Measurements from ENCODE around the gene NRCAM. TPM values are rescaled to one million over a fixed set of nuclear protein-coding genes. Genes with fewer than 3 reads are reported as not detected.

NRCAM gene
- total RNA-seq, 1 donor from 2014 or later = 9.3 TPM

- TF ChIP-seq EZH2 (IDR thresholded peaks at IDR 0.05; ENCODE audit: insufficient read depth, low read length) (no peak), CTCF (IDR thresholded peaks at IDR 0.05; ENCODE audit: insufficient read depth, low read depth, low read length) (no peak)
- H4K20me1 ChIP-seq (ENCODE audit: insufficient read depth, low read length) = no peaks in the 10 kb centered on the region
- no peak overlapping the region for H2AFZ ChIP-seq (ENCODE audit: low read depth, low read length)
- no peak overlapping the region for H3K27ac Mint-ChIP-seq (ENCODE audit: unreplicated experiment)
- peaks cover 2% of the 10 kb centered on the region for H3K4me1 ChIP-seq (ENCODE audit: insufficient read depth, low read length)
- no peaks in the 10 kb centered on the region for H3K36me3 Mint-ChIP-seq (ENCODE audit: low read depth, unreplicated experiment)
- DNase-seq (ENCODE audit: low read depth) = no peak
- H3K27me3 Mint-ChIP-seq (ENCODE audit: low read depth, unreplicated experiment) = no peaks in the 10 kb centered on the region
- H3K79me2 ChIP-seq (ENCODE audit: insufficient read depth, low read length) = no peaks in the 10 kb centered on the region
- H3K9ac ChIP-seq (ENCODE audit: low read length) = no peak overlapping the region
- no peak overlapping the region for H3K27ac ChIP-seq (ENCODE audit: low read depth, low read length)
- no peak overlapping the region for H3K4me2 ChIP-seq (ENCODE audit: low read length)
- no peaks in the 10 kb centered on the region for H3K9me3 ChIP-seq (ENCODE audit: insufficient read depth, low read depth, low read length)
- no peaks in the 10 kb centered on the region for H3K36me3 ChIP-seq (ENCODE audit: insufficient read depth, low read length)
- H3K9me3 Mint-ChIP-seq (ENCODE audit: unreplicated experiment) = no peaks in the 10 kb centered on the region
- H3K4me3 ChIP-seq (ENCODE audit: insufficient read depth, low read depth, low read length) = no peak overlapping the region
- peaks cover 6% of the 10 kb centered on the region for H3K4me1 Mint-ChIP-seq (ENCODE audit: low read depth, unreplicated experiment)
- no peaks in the 10 kb centered on the region for H3K27me3 ChIP-seq (ENCODE audit: insufficient read depth, low read length)
- no peak for FAIRE-seq
- H3K4me3 Mint-ChIP-seq (ENCODE audit: unreplicated experiment) = no peak overlapping the region
Observed at GRCh38 chr7:108316708-108317107, 139.5 kb downstream of the NRCAM start.

- Mint-ChIP-seq H3K4me3 (ENCODE audit: unreplicated experiment) (no peak overlapping the region), H3K4me1 (ENCODE audit: low read depth, unreplicated experiment) (peaks cover 24% of the 10 kb centered on the region), H3K9me3 (ENCODE audit: unreplicated experiment) (no peaks in the 10 kb centered on the region), H3K27me3 (ENCODE audit: low read depth, unreplicated experiment) (no peaks in the 10 kb centered on the region), H3K27ac (ENCODE audit: unreplicated experiment) (no peak overlapping the region), H3K36me3 (ENCODE audit: low read depth, unreplicated experiment) (no peaks in the 10 kb centered on the region)
- TF ChIP-seq CTCF (IDR thresholded peaks at IDR 0.05; ENCODE audit: insufficient read depth, low read depth, low read length) = no peak
- TF ChIP-seq EZH2 (IDR thresholded peaks at IDR 0.05; ENCODE audit: insufficient read depth, low read length) = no peak
- no peaks in the 10 kb centered on the region for H3K27me3 ChIP-seq (ENCODE audit: insufficient read depth, low read length)
- H4K20me1 ChIP-seq (ENCODE audit: insufficient read depth, low read length) = no peaks in the 10 kb centered on the region
- FAIRE-seq (no peak), DNase-seq (ENCODE audit: low read depth) (no peak)
- H3K27ac ChIP-seq (ENCODE audit: low read depth, low read length) = no peak overlapping the region
- no peak overlapping the region for H3K9ac ChIP-seq (ENCODE audit: low read length)
- no peak overlapping the region for H3K4me2 ChIP-seq (ENCODE audit: low read length)
- no peaks in the 10 kb centered on the region for H3K36me3 ChIP-seq (ENCODE audit: insufficient read depth, low read length)
- H3K79me2 ChIP-seq (ENCODE audit: insufficient read depth, low read length) = no peaks in the 10 kb centered on the region
- no peak overlapping the region for H2AFZ ChIP-seq (ENCODE audit: low read depth, low read length)
- H3K4me3 ChIP-seq (ENCODE audit: insufficient read depth, low read depth, low read length) = no peak overlapping the region
- H3K4me1 ChIP-seq (ENCODE audit: insufficient read depth, low read length) = peaks cover 13% of the 10 kb centered on the region
- no peaks in the 10 kb centered on the region for H3K9me3 ChIP-seq (ENCODE audit: insufficient read depth, low read depth, low read length)
Observed at GRCh38 chr7:108314551-108314950, 141.7 kb downstream of the NRCAM start.

GRCh38 chr7:108314049-108314448 lies 142.2 kb downstream of the NRCAM start:
- Histone ChIP-seq H4K20me1 (ENCODE audit: insufficient read depth, low read length) (no peaks in the 10 kb centered on the region), H3K79me2 (ENCODE audit: insufficient read depth, low read length) (no peaks in the 10 kb centered on the region), H3K4me2 (ENCODE audit: low read length) (no peak overlapping the region), H3K27me3 (ENCODE audit: insufficient read depth, low read length) (no peaks in the 10 kb centered on the region), H3K9ac (ENCODE audit: low read length) (no peak overlapping the region), H3K9me3 (ENCODE audit: insufficient read depth, low read depth, low read length) (no peaks in the 10 kb centered on the region), H3K27ac (ENCODE audit: low read depth, low read length) (no peak overlapping the region), H3K36me3 (ENCODE audit: insufficient read depth, low read length) (no peaks in the 10 kb centered on the region), H3K4me3 (ENCODE audit: insufficient read depth, low read depth, low read length) (no peak overlapping the region), H2AFZ (ENCODE audit: low read depth, low read length) (no peak overlapping the region), H3K4me1 (ENCODE audit: insufficient read depth, low read length) (peaks cover 13% of the 10 kb centered on the region)
- FAIRE-seq = no peak
- Mint-ChIP-seq H3K4me1 (ENCODE audit: low read depth, unreplicated experiment) (peaks cover 29% of the 10 kb centered on the region), H3K4me3 (ENCODE audit: unreplicated experiment) (no peak overlapping the region), H3K27ac (ENCODE audit: unreplicated experiment) (no peak overlapping the region), H3K9me3 (ENCODE audit: unreplicated experiment) (no peaks in the 10 kb centered on the region), H3K27me3 (ENCODE audit: low read depth, unreplicated experiment) (no peaks in the 10 kb centered on the region), H3K36me3 (ENCODE audit: low read depth, unreplicated experiment) (no peaks in the 10 kb centered on the region)
- DNase-seq (ENCODE audit: low read depth) = no peak
- no peak for TF ChIP-seq EZH2 (IDR thresholded peaks at IDR 0.05; ENCODE audit: insufficient read depth, low read length)
